Activated T-helper 17 cell treated with anti-CD3 and anti-CD28 coated beads, Interleukin-2, amount 50 U/mL, for 72 hours (primary cell): Measurements from ENCODE around the gene FAM124B. TPM values are rescaled to one million over a fixed set of nuclear protein-coding genes. Genes with fewer than 3 reads are reported as not detected.

Experiments used
- ATAC-seq: fragments of 150-1000 bp; cut with Tn5 transposase; replicated peaks from 2 replicates; pipeline ENCODE4 v1.10.0; 2021; ENCODE audit warnings: mild to moderate bottlenecking, moderate library complexity
- H3K27ac Mint-ChIP-seq: one replicate; pipeline ENCODE4 v1.8.0; 2022; ENCODE audit warnings: mixed read lengths
- H3K27me3 Mint-ChIP-seq: one replicate; pipeline ENCODE4 v1.8.0; 2022; ENCODE audit warnings: mixed read lengths
- H3K36me3 Mint-ChIP-seq: one replicate; pipeline ENCODE4 v1.8.0; 2022; ENCODE audit warnings: low read depth, mild to moderate bottlenecking, mixed read lengths
- H3K4me1 Mint-ChIP-seq: one replicate; pipeline ENCODE4 v1.8.0; 2022; ENCODE audit warnings: mixed read lengths
- H3K4me3 Mint-ChIP-seq: one replicate; pipeline ENCODE4 v1.8.0; 2022; ENCODE audit warnings: mild to moderate bottlenecking, mixed read lengths
- H3K9me3 Mint-ChIP-seq: one replicate; pipeline ENCODE4 v1.8.0; 2022; ENCODE audit warnings: mixed read lengths
- total RNA-seq, 2 donors: library from RNA; stranded (reverse); gene quantifications; one replicate each; pipeline ENCODE4 v1.2.3, GENCODE V29; 2022

Gene FAM124B, protein sequence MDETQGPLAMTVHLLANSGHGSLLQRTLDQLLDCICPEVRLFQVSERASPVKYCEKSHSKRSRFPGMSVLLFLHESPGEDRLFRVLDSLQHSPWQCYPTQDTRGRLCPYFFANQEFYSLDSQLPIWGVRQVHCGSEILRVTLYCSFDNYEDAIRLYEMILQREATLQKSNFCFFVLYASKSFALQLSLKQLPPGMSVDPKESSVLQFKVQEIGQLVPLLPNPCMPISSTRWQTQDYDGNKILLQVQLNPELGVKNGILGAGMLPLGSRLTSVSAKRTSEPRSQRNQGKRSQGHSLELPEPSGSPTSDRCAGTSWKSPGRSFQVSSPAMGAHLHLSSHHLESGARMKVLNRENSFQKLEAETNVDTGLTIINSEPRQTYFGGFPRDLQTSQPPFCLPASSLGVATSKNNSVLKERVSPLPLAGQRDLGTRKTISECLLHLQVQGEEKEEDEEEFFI
- total RNA-seq = 1 to 10 TPM in 1 of 2 donors, under 1 TPM in 1; 0.37 to 1.1 TPM

DNA sequence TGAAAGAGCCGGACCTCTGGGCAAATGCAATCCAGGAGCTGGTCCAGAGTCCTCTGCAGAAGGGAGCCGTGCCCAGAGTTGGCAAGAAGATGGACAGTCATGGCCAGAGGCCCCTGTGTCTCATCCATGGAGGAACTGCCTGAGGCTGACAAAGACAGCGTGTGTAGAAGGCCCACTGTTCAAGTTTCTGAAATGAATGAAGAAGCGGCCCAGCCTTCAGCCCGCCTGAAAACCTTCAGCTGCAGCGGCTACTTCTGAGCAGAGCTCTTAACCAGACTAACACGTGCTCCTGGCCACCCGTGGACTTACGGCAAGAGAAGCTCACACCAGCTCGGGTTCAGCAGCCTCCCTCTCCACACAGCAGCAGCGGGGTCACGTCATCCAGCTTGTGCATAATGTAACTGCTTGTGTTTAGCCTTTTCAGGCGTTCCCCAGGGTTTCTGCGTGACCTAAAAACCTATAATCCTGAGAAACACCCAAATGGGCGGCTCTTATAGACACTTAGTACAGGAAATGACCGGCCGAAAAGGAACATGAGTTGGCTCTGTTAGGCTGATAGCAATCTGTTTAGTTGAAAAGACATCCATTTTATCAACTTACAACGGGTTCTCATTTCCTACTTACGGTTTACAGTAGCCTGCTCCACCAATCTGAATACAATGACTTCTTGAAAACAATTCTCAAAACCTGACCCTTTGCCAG, at the start of gene FAM124B:
FAM124B (minus strand) TSS at position 467 of the 702 bp plus-strand sequence; CDS start at position 128, 339 bp downstream.
- H3K4me3 Mint-ChIP-seq = peak within 1 kb of the TSS; percentile 70
- no peaks in the 10 kb centered on the region for H3K4me1 Mint-ChIP-seq
- peak within 1 kb of the TSS; percentile 81 for H3K27ac Mint-ChIP-seq
- no peaks in the 10 kb centered on the region for H3K9me3 Mint-ChIP-seq
- no peaks in the 10 kb centered on the region for H3K27me3 Mint-ChIP-seq
- ATAC-seq = peak; percentile 80
- no peaks in the 10 kb centered on the region for H3K36me3 Mint-ChIP-seq

DNA sequence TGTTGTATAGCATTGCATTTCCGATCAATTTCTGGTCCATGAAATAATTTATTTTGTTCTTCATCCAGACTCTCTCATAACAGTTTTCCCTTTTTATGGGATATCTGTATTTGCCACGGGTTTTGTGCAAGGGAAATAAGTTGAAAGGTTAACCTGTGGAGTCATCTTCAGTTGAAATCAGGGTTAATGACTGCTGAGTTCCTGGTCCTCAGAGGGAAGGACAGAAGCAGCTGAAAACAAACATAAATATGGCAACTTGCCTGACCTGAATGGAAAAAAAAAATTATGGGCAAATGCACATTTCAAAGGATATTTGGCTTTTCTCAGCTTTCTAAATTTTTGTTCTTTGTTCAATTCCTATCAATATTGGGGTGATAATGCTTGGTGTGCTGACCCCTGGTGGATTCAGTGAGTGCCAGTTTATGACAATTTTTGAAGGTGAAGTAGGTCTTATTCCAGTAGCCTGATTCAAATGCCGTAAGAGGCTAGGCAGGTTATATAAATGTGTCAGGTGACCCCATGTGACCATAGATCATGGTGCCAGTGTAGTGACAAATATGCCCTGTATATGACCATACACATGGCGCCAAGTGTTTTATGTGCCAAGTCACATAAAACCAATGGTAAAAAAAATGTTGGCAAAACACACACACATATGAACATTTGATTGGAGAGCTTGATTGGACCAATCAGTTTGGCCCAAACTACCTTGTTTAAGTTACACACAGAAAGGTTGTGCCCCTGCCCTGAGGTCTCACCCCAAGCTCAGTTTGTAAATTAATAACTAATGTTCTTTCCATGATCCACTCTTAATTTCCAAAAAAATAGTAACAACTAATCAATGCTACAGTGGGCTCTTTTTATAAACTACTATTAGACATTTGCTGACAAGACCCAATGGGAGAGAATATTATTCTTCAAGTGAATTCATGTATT, 47.6 kb upstream of the FAM124B start:
- ATAC-seq = peak; percentile 28
- H3K36me3 Mint-ChIP-seq = no peaks in the 10 kb centered on the region
- no peak overlapping the region for H3K4me3 Mint-ChIP-seq
- no peaks in the 10 kb centered on the region for H3K9me3 Mint-ChIP-seq
- H3K4me1 Mint-ChIP-seq = no peaks in the 10 kb centered on the region
- no peak overlapping the region for H3K27ac Mint-ChIP-seq
- H3K27me3 Mint-ChIP-seq = peaks cover 10% of the 10 kb centered on the region

DNA sequence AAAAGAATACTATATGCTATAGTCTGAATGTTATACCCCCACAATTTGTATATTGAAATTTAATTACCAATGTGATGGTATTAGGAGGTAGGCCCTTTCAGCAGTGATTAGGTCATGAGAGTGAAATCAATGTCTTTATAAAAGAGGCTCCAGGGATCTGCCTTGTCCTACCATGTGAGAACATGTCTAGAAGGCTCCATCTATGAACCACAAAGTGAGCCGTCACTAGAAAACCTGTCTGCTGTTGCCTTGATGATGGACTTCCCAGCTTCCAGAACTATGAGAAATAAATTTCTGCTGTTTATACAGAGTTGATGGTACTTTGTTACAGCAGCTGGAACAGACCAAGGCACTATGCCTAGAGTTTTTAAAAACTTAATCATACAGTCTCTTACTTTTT, 46.3 kb upstream of the FAM124B start:
- no peaks in the 10 kb centered on the region for H3K4me1 Mint-ChIP-seq
- H3K9me3 Mint-ChIP-seq = no peaks in the 10 kb centered on the region
- H3K27ac Mint-ChIP-seq = no peak overlapping the region
- peaks cover 20% of the 10 kb centered on the region for H3K27me3 Mint-ChIP-seq
- H3K4me3 Mint-ChIP-seq = no peak overlapping the region
- no peaks in the 10 kb centered on the region for H3K36me3 Mint-ChIP-seq
- no peak for ATAC-seq

DNA sequence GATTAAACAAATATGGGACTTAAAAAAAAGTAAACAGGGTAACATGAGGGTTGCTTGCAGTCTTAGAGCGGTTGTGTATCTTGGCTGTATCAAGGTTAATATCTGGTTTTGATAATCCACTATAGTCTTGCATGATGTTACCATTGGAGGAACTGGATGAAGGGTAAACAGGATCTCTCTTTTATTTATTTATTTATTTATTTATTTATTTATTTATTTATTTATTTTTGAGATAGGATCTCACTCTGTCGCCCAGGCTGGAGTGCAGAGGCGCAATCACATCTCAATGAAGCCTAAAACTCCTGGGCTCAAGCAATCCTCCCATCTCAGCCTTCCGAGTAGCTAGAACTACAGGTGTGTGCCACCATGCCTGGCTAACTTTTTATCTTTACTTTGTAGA, 42.9 kb upstream of the FAM124B start:
- peaks cover 38% of the 10 kb centered on the region for H3K27me3 Mint-ChIP-seq
- no peaks in the 10 kb centered on the region for H3K36me3 Mint-ChIP-seq
- peaks cover 5% of the 10 kb centered on the region for H3K4me1 Mint-ChIP-seq
- H3K27ac Mint-ChIP-seq = no peak overlapping the region
- no peaks in the 10 kb centered on the region for H3K9me3 Mint-ChIP-seq
- ATAC-seq = no peak
- no peak overlapping the region for H3K4me3 Mint-ChIP-seq

DNA sequence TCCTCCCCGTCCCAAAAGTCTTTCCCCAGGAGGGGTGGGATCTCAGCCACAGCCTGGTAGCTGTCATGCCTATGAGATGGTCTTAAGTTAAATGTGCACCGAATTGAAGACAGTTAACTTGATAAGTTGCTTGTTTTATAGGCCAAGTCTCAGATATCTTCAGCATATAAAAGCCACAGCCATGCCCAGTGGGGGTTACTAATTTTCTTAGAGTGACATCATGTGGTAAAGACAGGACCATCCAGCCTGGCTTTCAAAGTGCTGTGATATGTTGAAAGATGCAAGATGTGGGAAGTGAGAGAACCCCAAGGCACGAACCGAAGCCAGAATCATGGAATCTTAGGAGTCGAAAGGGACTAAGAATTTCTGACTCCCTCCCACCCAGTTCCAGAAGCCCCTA, 42.1 kb upstream of the FAM124B start:
- H3K4me3 Mint-ChIP-seq = no peak overlapping the region
- H3K27ac Mint-ChIP-seq = no peak overlapping the region
- H3K9me3 Mint-ChIP-seq = no peaks in the 10 kb centered on the region
- ATAC-seq = no peak
- peaks cover 5% of the 10 kb centered on the region for H3K4me1 Mint-ChIP-seq
- no peaks in the 10 kb centered on the region for H3K36me3 Mint-ChIP-seq
- H3K27me3 Mint-ChIP-seq = peaks cover 39% of the 10 kb centered on the region

DNA sequence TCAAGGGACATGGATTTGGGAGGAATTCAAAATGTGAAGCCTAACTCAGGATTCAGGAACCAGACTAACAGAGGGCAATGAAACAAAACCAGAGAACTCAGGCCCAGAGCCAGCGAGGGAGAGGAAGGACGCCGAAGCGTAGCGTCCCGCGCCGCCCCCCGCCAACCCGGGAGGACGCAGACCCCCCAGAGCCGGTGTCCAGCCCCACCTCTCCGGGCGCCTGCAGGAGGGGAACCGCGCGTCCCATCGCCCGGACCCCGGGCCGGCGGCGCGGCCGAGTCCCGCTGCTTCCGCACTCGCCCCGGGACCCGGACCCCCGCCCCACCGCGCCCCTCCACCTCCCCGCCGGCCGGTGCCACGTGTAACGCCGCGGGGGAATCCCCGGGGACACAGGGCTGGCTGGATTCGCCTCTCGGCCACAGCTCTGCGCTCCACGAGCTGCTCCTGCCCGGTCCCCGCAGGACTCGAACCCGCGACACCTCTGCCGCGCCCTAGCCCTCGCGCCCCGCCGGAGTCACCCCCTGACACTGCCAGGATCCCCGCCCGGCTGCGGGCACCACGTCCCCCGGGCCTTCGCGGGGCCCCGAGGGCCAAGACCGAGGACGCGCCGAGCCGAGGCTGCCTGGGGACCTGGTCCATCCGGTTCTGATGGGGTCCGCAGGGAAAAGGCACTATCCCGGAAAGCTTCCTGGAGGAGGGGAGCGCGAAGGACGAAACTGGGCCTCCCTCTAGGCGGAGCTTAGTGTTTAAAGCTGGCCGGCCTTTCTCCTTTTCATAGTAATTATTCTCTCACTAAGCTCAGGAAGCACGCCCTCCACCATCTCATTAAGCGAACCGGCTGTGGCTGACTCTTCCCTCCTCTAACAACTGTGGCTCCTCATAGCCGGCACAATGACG, 40.4 kb upstream of the FAM124B start:
- Mint-ChIP-seq H3K27ac (no peak overlapping the region), H3K36me3 (no peaks in the 10 kb centered on the region), H3K27me3 (peaks cover 48% of the 10 kb centered on the region), H3K4me1 (peaks cover 5% of the 10 kb centered on the region), H3K4me3 (peak overlapping the region; percentile 66), H3K9me3 (no peaks in the 10 kb centered on the region)
- peak; percentile 37 for ATAC-seq

DNA sequence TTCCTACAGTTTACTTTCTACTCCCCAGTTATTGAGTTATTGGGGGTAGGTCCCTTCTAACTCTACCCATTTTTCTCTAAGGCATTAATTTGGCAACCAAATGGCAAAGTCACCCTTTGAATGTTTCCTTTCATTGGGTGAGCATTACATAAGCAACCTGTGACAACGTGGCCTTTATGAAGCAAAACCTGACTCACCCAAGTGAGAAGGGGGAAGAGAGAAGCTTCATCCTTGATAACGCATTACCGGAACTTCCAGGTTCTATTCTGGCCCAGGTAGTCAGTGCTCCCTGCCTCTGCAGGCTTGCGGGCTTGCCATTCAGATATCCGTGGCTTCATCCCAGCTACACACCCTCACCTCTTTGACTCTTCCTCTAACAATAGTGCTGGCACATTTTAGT, 39.1 kb upstream of the FAM124B start:
- no peak overlapping the region for H3K27ac Mint-ChIP-seq
- H3K27me3 Mint-ChIP-seq = peaks cover 48% of the 10 kb centered on the region
- no peak for ATAC-seq
- peak overlapping the region; percentile 66 for H3K4me3 Mint-ChIP-seq
- H3K36me3 Mint-ChIP-seq = no peaks in the 10 kb centered on the region
- peaks cover 5% of the 10 kb centered on the region for H3K4me1 Mint-ChIP-seq
- H3K9me3 Mint-ChIP-seq = no peaks in the 10 kb centered on the region

DNA sequence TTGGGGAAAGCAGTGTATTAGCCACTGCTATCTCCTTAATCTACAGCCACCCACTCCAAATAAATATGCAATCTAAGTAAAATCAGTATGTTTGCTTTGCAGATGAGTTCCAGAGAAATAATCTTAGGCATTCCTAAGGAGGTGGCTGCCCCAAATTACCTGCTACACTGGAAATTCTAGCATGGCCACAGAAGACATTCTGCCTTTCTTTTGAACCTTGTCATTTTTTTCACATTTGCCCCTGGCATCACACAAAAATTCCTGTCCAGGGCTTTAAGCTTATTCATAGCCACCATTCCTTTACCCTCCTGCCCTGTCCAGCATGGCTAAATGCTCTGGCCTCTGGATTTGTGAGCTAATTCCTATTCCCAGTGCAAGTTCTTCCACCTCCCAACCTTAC, 36.8 kb upstream of the FAM124B start:
- H3K27me3 Mint-ChIP-seq = peaks cover 38% of the 10 kb centered on the region
- no peaks in the 10 kb centered on the region for H3K9me3 Mint-ChIP-seq
- H3K4me3 Mint-ChIP-seq = no peak overlapping the region
- H3K36me3 Mint-ChIP-seq = no peaks in the 10 kb centered on the region
- no peak for ATAC-seq
- no peak overlapping the region for H3K27ac Mint-ChIP-seq
- peaks cover 5% of the 10 kb centered on the region for H3K4me1 Mint-ChIP-seq

DNA sequence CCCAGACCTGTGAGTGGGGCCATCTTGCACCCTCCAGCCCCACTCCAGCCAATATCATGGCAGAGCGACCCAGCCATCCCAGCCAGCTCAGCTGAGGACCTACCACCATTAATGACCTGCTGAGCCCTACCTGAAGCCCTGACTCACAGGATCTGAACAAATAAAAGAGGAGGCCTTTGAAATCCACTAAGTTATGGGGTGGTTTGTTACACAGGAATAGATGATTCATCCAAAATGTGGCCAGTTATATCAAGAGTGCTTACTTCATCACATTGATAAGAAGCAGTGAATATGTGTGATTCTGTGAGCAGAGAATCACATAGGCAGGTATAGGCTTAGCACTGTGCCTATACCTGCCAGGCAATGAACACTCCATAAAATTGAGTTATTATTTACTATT, 34.7 kb upstream of the FAM124B start:
- Mint-ChIP-seq H3K9me3 (peaks cover 3% of the 10 kb centered on the region), H3K36me3 (no peaks in the 10 kb centered on the region), H3K4me3 (no peak overlapping the region), H3K4me1 (peaks cover 8% of the 10 kb centered on the region), H3K27ac (no peak overlapping the region), H3K27me3 (peaks cover 30% of the 10 kb centered on the region)
- peak; percentile 77 for ATAC-seq

DNA sequence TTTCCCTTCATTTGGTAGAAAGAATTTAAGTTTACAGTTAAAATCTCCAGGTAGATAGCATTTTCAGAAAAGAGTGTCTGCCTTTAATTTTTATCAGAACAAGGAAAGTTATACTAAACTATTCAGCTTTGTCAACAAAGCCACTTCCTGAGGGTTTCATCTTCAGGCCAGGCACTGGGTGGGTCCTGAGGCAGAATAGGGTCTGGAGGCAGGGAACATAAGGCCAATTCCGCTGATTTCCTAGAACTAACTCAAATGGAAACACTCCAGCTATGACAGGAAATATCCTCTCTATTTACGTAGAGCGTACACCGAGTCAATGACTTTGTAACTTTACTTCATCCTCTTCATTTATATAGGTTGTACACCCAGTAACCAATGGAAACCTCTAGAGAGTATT, 32.7 kb upstream of the FAM124B start:
- Mint-ChIP-seq H3K9me3 (peaks cover 3% of the 10 kb centered on the region), H3K27ac (no peak overlapping the region), H3K4me3 (no peak overlapping the region), H3K36me3 (no peaks in the 10 kb centered on the region), H3K4me1 (peaks cover 6% of the 10 kb centered on the region), H3K27me3 (peaks cover 15% of the 10 kb centered on the region)
- ATAC-seq = no peak

DNA sequence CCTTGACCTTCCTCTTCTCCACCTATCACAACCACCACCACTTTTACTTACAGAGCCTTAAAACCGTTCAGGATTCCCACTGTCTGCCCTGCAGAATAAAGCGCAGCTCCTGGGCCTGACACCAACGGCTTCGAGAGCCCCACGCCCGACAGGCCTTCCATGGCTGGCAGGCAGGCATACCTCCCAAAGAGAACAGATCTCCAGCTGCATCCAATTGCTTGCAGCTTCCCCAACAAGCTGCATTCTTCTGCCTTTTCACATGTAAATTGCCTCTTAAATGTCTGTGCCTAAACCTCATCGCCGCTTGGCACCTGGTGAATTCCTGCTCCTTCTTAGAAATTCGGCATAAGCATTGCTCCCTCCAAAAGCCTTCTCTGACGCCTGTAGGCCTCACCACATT, 31.5 kb upstream of the FAM124B start:
- peaks cover 6% of the 10 kb centered on the region for H3K4me1 Mint-ChIP-seq
- no peak overlapping the region for H3K4me3 Mint-ChIP-seq
- no peaks in the 10 kb centered on the region for H3K36me3 Mint-ChIP-seq
- no peak overlapping the region for H3K27ac Mint-ChIP-seq
- peaks cover 3% of the 10 kb centered on the region for H3K9me3 Mint-ChIP-seq
- H3K27me3 Mint-ChIP-seq = peaks cover 9% of the 10 kb centered on the region
- no peak for ATAC-seq

DNA sequence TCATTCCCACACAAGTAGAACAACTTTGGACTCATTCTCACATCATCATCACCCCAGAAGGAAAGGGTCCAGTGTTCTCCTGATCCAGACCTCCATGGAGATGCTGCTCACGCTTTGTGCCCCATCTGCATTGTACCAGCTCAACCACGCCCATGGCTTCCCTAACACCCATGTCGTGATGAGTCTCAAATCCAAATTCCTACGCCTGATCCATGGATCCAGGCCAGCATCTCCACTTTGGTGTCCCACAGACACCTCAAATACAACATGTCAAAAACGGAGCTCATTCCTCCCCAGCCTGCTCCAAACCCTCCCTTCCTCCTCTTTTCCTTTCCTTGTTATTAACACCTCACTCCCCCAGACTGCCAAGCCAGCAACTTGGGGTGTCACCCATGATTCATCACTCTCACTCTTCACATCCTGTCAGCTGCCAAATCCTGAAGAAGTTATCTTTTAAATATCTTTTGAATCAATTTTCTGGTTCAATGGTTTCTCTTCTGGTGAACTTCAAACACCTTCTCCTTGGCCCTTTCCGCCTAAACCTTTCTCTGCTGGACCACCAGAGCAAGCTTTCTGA, 30.2 kb upstream of the FAM124B start:
- no peak overlapping the region for H3K27ac Mint-ChIP-seq
- H3K4me3 Mint-ChIP-seq = no peak overlapping the region
- no peaks in the 10 kb centered on the region for H3K36me3 Mint-ChIP-seq
- H3K4me1 Mint-ChIP-seq = peaks cover 6% of the 10 kb centered on the region
- peaks cover 5% of the 10 kb centered on the region for H3K27me3 Mint-ChIP-seq
- peaks cover 3% of the 10 kb centered on the region for H3K9me3 Mint-ChIP-seq
- ATAC-seq = peak; percentile 24

DNA sequence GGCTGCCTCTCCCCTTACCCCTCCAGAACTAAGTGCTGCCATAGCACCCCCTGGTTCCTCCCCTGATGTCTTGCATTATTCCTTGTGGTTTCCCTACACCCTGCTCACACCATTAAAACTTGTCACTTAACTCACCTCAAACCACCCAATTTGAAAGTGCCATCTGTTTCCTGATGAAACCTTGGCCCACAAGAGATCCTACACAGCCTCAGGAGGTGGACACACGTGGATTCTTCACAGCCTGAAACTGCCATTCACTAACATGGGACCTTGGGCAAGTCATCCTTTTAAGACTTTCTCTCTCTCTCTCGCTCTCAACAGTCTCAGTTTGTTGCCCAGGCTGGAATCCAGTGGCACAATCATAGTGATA, 27.5 kb upstream of the FAM124B start:
- peaks cover 7% of the 10 kb centered on the region for H3K9me3 Mint-ChIP-seq
- peaks cover 5% of the 10 kb centered on the region for H3K27me3 Mint-ChIP-seq
- no peak overlapping the region for H3K4me3 Mint-ChIP-seq
- no peak for ATAC-seq
- H3K36me3 Mint-ChIP-seq = no peaks in the 10 kb centered on the region
- peaks cover 6% of the 10 kb centered on the region for H3K4me1 Mint-ChIP-seq
- H3K27ac Mint-ChIP-seq = no peak overlapping the region
